ENCODE results near the gene AGAP1. TPM values are rescaled to one million over a fixed set of nuclear protein-coding genes. Genes with fewer than 3 reads are reported as not detected.

Gene AGAP1
- total RNA-seq, 2 donors from 2014 or later = 16.1 to 40.1 TPM

- no peaks in the 10 kb centered on the region for H3K4me1 ChIP-seq (replicated peaks)
- intact Hi-C loops (cut with DNase I) = no loop called here
- no peak for DNase-seq (ENCODE audit: low spot score)
- no peaks in the 10 kb centered on the region for H3K36me3 ChIP-seq
- 71% methylated on average over 7 of the region's 7 CpGs for WGBS
- H3K27ac ChIP-seq = no peak overlapping the region
- no peak overlapping the region for H3K4me3 ChIP-seq
- TF ChIP-seq POLR2A (IDR thresholded peaks at IDR 0.05) (no peak), POLR2AphosphoS5 (IDR thresholded peaks at IDR 0.05) (no peak), CTCF (IDR thresholded peaks at IDR 0.05) (no peak)
- no peaks in the 10 kb centered on the region for H3K27me3 ChIP-seq (replicated peaks; ENCODE audit: insufficient read depth)
- H3K9me3 ChIP-seq = no peaks in the 10 kb centered on the region
Measured at GRCh38 chr2:235582729-235583128, 88.9 kb downstream of the AGAP1 start.

GRCh38 chr2:235583144-235583543 lies 89.3 kb downstream of the AGAP1 start:
- no peak overlapping the region for H3K4me3 ChIP-seq
- H3K27ac ChIP-seq = no peak overlapping the region
- no peaks in the 10 kb centered on the region for H3K27me3 ChIP-seq (replicated peaks; ENCODE audit: insufficient read depth)
- H3K9me3 ChIP-seq = no peaks in the 10 kb centered on the region
- no peaks in the 10 kb centered on the region for H3K4me1 ChIP-seq (replicated peaks)
- H3K36me3 ChIP-seq = no peaks in the 10 kb centered on the region
- intact Hi-C loops (cut with DNase I) = no loop called here
- DNase-seq (ENCODE audit: low spot score) = no peak
- 94% methylated on average over 6 of the region's 6 CpGs for WGBS
- no peak for TF ChIP-seq POLR2AphosphoS5 (IDR thresholded peaks at IDR 0.05)
- TF ChIP-seq POLR2A (IDR thresholded peaks at IDR 0.05) = no peak
- no peak for TF ChIP-seq CTCF (IDR thresholded peaks at IDR 0.05)

- Histone ChIP-seq H3K4me3 (no peak overlapping the region), H3K4me1 (replicated peaks) (no peaks in the 10 kb centered on the region), H3K36me3 (no peaks in the 10 kb centered on the region), H3K9me3 (no peaks in the 10 kb centered on the region), H3K27ac (no peak overlapping the region), H3K27me3 (replicated peaks; ENCODE audit: insufficient read depth) (no peaks in the 10 kb centered on the region)
- 81% methylated on average over 8 of the region's 8 CpGs for WGBS
- no peak for DNase-seq (ENCODE audit: low spot score)
- intact Hi-C loops (cut with DNase I) = no loop called here
- TF ChIP-seq CTCF (IDR thresholded peaks at IDR 0.05) = no peak
- TF ChIP-seq POLR2A (IDR thresholded peaks at IDR 0.05) = no peak
- no peak for TF ChIP-seq POLR2AphosphoS5 (IDR thresholded peaks at IDR 0.05)
Measured at GRCh38 chr2:235583925-235584637, 90.2 kb downstream of the AGAP1 start.

- intact Hi-C loops (cut with DNase I) = no loop called here
- no peak for DNase-seq (ENCODE audit: low spot score)
- Histone ChIP-seq H3K4me1 (replicated peaks) (no peaks in the 10 kb centered on the region), H3K36me3 (no peaks in the 10 kb centered on the region), H3K27ac (no peak overlapping the region), H3K4me3 (no peak overlapping the region), H3K27me3 (replicated peaks; ENCODE audit: insufficient read depth) (no peaks in the 10 kb centered on the region), H3K9me3 (no peaks in the 10 kb centered on the region)
- WGBS = 87% methylated on average over 10 of the region's 10 CpGs
- TF ChIP-seq CTCF (IDR thresholded peaks at IDR 0.05) (no peak), POLR2AphosphoS5 (IDR thresholded peaks at IDR 0.05) (no peak), POLR2A (IDR thresholded peaks at IDR 0.05) (no peak)
Measured at GRCh38 chr2:235584638-235585007, 90.8 kb downstream of the AGAP1 start.

GRCh38 chr2:235587202-235587601 lies 93.4 kb downstream of the AGAP1 start:
- Histone ChIP-seq H3K27ac (no peak overlapping the region), H3K36me3 (no peaks in the 10 kb centered on the region), H3K4me3 (no peak overlapping the region), H3K27me3 (replicated peaks; ENCODE audit: insufficient read depth) (no peaks in the 10 kb centered on the region), H3K4me1 (replicated peaks) (no peaks in the 10 kb centered on the region), H3K9me3 (no peaks in the 10 kb centered on the region)
- WGBS = 97% methylated on average over 9 of the region's 9 CpGs
- no peak for TF ChIP-seq CTCF (IDR thresholded peaks at IDR 0.05)
- no peak for TF ChIP-seq POLR2A (IDR thresholded peaks at IDR 0.05)
- TF ChIP-seq POLR2AphosphoS5 (IDR thresholded peaks at IDR 0.05) = no peak
- intact Hi-C loops (cut with DNase I) = no loop called here
- DNase-seq (ENCODE audit: low spot score) = no peak
